ENCODE measurements around the gene ARID5B. TPM values are rescaled to one million over a fixed set of nuclear protein-coding genes. Genes with fewer than 3 reads are reported as not detected.
A peak's percentile ranks its signal among the peaks of the same experiment; 100 is the strongest.

Gene ARID5B
- total RNA-seq, 3 donors from 2014 or later = 21.9 to 34.1 (median 22.4) TPM

DNA sequence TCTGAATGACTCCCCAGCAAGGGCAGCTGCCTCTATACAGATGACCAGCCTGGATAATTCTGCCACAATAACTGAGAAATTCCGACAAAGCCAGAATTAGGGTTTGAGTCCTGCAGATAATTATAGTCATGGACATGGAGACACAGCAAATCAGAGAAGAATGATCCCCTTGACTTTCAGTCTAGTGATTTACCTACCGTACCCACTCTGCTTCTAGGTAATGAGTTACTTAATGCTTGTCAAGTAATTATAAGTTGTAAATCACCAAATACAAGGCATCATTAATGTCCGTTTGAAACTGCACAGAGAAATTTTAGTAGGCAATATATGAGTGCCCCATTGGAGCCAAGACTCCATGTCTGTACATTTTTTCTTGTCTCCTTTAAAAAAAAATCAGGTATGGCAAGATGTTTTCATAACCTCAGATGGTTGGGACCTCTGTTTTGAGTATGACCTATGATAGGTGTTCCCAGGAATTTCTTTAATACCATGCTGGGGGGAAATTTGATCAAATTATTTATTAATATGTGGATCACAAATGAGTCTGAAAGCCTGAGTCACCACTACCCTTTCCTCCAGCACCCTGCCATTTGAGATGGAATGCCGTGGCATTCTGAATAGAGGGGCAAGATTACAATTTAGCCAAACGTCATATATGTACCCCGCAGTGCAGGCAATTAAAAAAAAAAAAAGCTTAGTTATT is 5.5 kb upstream of the ARID5B start:
- Histone ChIP-seq H3K36me3 (ENCODE audit: low read depth) (no peaks in the 10 kb centered on the region), H3K4me1 (ENCODE audit: low read depth) (peaks cover 28% of the 10 kb centered on the region), H3K4me3 (no peak overlapping the region), H3K9me3 (no peaks in the 10 kb centered on the region)
- DNase-seq (no peak), ATAC-seq (no peak)
- TF ChIP-seq CTCF (IDR thresholded peaks at IDR 0.05) = no peak
- intact Hi-C loops (cut with DNase I, micrococcal nuclease) = loop anchor here in 1 of 2 donors (5.0 kb wide), 1 partner anchor 144 kb away; no protein-coding TSS in a partner anchor

- Histone ChIP-seq H3K36me3 (ENCODE audit: low read depth) (no peaks in the 10 kb centered on the region), H3K9me3 (no peaks in the 10 kb centered on the region), H3K4me3 (no peak overlapping the region), H3K4me1 (ENCODE audit: low read depth) (peaks cover 28% of the 10 kb centered on the region)
- ATAC-seq = peak; percentile 69
- intact Hi-C loops (cut with DNase I, micrococcal nuclease) = loop anchor here in 1 of 2 donors (5.0 kb wide), 1 partner anchor 145 kb away; no protein-coding TSS in a partner anchor
- TF ChIP-seq CTCF (IDR thresholded peaks at IDR 0.05) = peak; percentile 58
- DNase-seq = peak; percentile 68 to 78 (median 77)
Observed at GRCh38 chr10:61896854-61897661, 4.4 kb upstream of the ARID5B start.

DNA sequence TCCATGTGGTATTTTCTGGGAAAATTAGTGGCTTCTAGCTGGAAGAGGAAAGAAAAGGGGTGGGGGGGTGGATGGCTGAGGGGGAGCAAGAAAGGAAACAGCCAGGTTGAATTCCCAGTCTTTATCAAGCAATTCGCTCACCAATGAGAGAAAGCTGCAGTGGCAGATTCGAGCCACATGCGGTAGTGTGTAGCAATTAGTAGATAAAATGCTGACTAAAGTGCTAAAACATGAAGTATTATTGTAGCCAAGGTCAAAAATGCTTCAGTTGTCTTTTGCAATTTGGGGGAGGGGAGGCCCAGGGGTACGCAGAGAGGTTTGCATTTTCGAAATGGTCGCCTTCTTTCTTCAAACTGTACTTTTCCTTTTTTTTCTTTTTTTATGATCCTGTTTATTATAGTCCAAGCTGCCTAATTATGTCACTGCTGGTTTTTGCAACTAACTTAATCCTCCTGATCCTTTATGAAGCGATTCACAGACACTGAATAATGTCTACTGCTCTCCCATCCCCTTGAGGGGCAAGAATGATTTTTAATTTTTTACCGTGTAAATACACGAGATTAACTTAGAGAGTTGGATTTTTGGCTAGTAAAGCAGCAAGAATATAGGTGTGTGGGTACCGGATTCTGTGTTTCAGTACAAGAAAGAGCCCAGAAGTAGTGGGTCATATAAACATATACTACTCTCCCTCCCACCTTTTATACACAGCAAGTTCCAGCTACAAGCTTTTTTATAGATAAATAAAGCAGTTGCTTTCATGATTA is 3.6 kb upstream of the ARID5B start:
- Histone ChIP-seq H3K9me3 (no peaks in the 10 kb centered on the region), H3K4me1 (ENCODE audit: low read depth) (peaks cover 28% of the 10 kb centered on the region), H3K4me3 (no peak overlapping the region), H3K36me3 (ENCODE audit: low read depth) (no peaks in the 10 kb centered on the region)
- peak; percentile 21 for TF ChIP-seq CTCF (IDR thresholded peaks at IDR 0.05)
- DNase-seq = peak in 2 of 3 donors; percentile 44 to 56
- peak; percentile 28 for ATAC-seq
- intact Hi-C loops (cut with DNase I, micrococcal nuclease) = loop anchor here in 1 of 2 donors (5.0 kb wide), 1 partner anchor 146 kb away; no protein-coding TSS in a partner anchor

GRCh38 chr10:61898435-61898778 is 3.1 kb upstream of the ARID5B start:
- TF ChIP-seq CTCF (IDR thresholded peaks at IDR 0.05) = no peak
- ATAC-seq = no peak
- DNase-seq = no peak
- Histone ChIP-seq H3K36me3 (ENCODE audit: low read depth) (no peaks in the 10 kb centered on the region), H3K4me3 (no peak overlapping the region), H3K4me1 (ENCODE audit: low read depth) (peaks cover 28% of the 10 kb centered on the region), H3K9me3 (no peaks in the 10 kb centered on the region)
- intact Hi-C loops (cut with DNase I, micrococcal nuclease) = loop anchor here in 1 of 2 donors (5.0 kb wide), 1 partner anchor 146 kb away; no protein-coding TSS in a partner anchor

GRCh38 chr10:61899069-61899531 is 2.4 kb upstream of the ARID5B start:
- peaks cover 28% of the 10 kb centered on the region for H3K4me1 ChIP-seq (ENCODE audit: low read depth)
- ATAC-seq = no peak
- H3K36me3 ChIP-seq (ENCODE audit: low read depth) = no peaks in the 10 kb centered on the region
- no peak for DNase-seq
- no peaks in the 10 kb centered on the region for H3K9me3 ChIP-seq
- no peak for TF ChIP-seq CTCF (IDR thresholded peaks at IDR 0.05)
- no peak overlapping the region for H3K4me3 ChIP-seq
- intact Hi-C loops (cut with DNase I, micrococcal nuclease) = loop anchor here in 1 of 2 donors (5.0 kb wide), 1 partner anchor 147 kb away; no protein-coding TSS in a partner anchor

All from mucosa of descending colon (tissue), 3 donors.